GM12878 (cell line): ENCODE measurements around the gene CLIP2. TPM values are rescaled to one million over a fixed set of nuclear protein-coding genes. Genes with fewer than 3 reads are reported as not detected.
A peak's percentile ranks its signal among the peaks of the same experiment; 100 is the strongest.

ENCODE experiments used
- BCLAF1 ChIP-seq: fragments of 450-650 bp; IDR thresholded peaks from 2 replicates; pipeline ENCODE4 v1.6.1; 2017; ENCODE audit warnings: antibody characterized with exemption, mild to moderate bottlenecking, moderate library complexity
- CEBPZ ChIP-seq: fragments of 150-350 bp; IDR thresholded peaks from 2 replicates; pipeline ENCODE4 v1.6.1; 2016; ENCODE audit warnings: low read depth, low read length
- E2F4 ChIP-seq: IDR thresholded peaks from 2 replicates; pipeline ENCODE4 v1.6.1; 2012; ENCODE audit warnings: low read depth, low read length, improper control_type of control experiment
- ELK1 ChIP-seq: IDR thresholded peaks from 2 replicates; pipeline ENCODE4 v1.6.1; 2012; ENCODE audit warnings: low read depth, low read length, improper control_type of control experiment
- FOS ChIP-seq: IDR thresholded peaks from 3 replicates; pipeline ENCODE4 v1.6.1; 2011; ENCODE audit warnings: borderline replicate concordance; ENCODE audit not compliant: insufficient read length; ENCODE audit errors: extremely low read depth
- IKZF2 ChIP-seq, 2 experiments: fragments of 450-650 bp; IDR thresholded peaks; 2 replicates each; pipeline ENCODE4 v1.6.1; 2017; ENCODE audit warnings: mild to moderate bottlenecking in 2 of 2, moderate library complexity in 2 of 2
- NR2C1 ChIP-seq: fragments of 450-650 bp; IDR thresholded peaks from 2 replicates; pipeline ENCODE4 v1.6.1; 2017; ENCODE audit warnings: antibody characterized with exemption, mild to moderate bottlenecking, moderate library complexity
- PAX8 ChIP-seq: fragments of 450-650 bp; IDR thresholded peaks from 2 replicates; pipeline ENCODE4 v1.6.1; 2017; ENCODE audit warnings: mild to moderate bottlenecking, moderate library complexity
- PBX3 ChIP-seq: IDR thresholded peaks from 2 replicates; pipeline ENCODE4 v1.6.1; 2011; ENCODE audit warnings: mild to moderate bottlenecking, low read depth, low read length, moderate library complexity; ENCODE audit not compliant: insufficient replicate concordance
- PKNOX1 ChIP-seq: fragments of 450-650 bp; IDR thresholded peaks from 2 replicates; pipeline ENCODE4 v1.6.1; 2016; ENCODE audit warnings: mild to moderate bottlenecking
- POU2F2 ChIP-seq: IDR thresholded peaks from 3 replicates; pipeline ENCODE4 v1.6.1; 2011; ENCODE audit warnings: low read depth, mild to moderate bottlenecking, low read length, borderline replicate concordance
- RAD51 ChIP-seq: fragments of 450-650 bp; IDR thresholded peaks from 2 replicates; pipeline ENCODE4 v1.6.1; 2016; ENCODE audit warnings: moderate library complexity, mild to moderate bottlenecking, inconsistent platforms
- STAT1 ChIP-seq: fragments of 450-650 bp; conservative IDR thresholded peaks from 2 replicates; pipeline ENCODE4 v1.6.1; 2014; ENCODE audit warnings: antibody characterized with exemption, mild to moderate bottlenecking
- TCF7 ChIP-seq: IDR thresholded peaks from 2 replicates; pipeline ENCODE4 v1.6.1; 2014; ENCODE audit warnings: antibody characterized with exemption, borderline replicate concordance
- USF1 ChIP-seq: IDR thresholded peaks from 2 replicates; pipeline ENCODE4 v1.6.1; 2011; ENCODE audit warnings: borderline replicate concordance, low read depth, mild to moderate bottlenecking, moderate library complexity, mixed read lengths, low read length; ENCODE audit not compliant: insufficient read depth; ENCODE audit errors: extremely low read length
- ZNF274 ChIP-seq: IDR thresholded peaks from one replicate; pipeline ENCODE4 v1.8.0; 2011; ENCODE audit not compliant: insufficient read length, insufficient read depth
- polyA plus RNA-seq, 11 experiments: library from polyadenylated mRNA; depleted of rRNA in 4 of 11; unstranded in 6 of 11; stranded (reverse) in 5 of 11; fragments of >200 nt; fragmentation: Nextera tagmentation in 4 of 11; fragmentation: Illumina TruSeq in 1 of 11; extraction: Ambion mirVana in 4 of 11; extraction: Trizol in 1 of 11; gene quantifications; 1 replicate in 1 of 11; 2 replicates in 10 of 11; pipeline versions ENCODE4 v1.2.1 to v1.2.3, GENCODE V29; 2011 to 2016; ENCODE audit warnings: inconsistent platforms in 2 of 11, missing spikeins in 2 of 11, low read depth in 1 of 11
- total RNA-seq, 4 experiments: library from RNA; depleted of rRNA in 3 of 4; stranded (reverse); fragments of >200 nt in 3 of 4; fragmentation: Illumina TruSeq in 1 of 4; extraction: Trizol in 1 of 4; gene quantifications; 2 replicates each; pipeline versions ENCODE4 v1.2.1 to v1.2.3, GENCODE V29; 2013 to 2021

The CLIP2 gene
- total and polyA plus RNA-seq, 10 of the 15 experiments (the other 5 are each of a cell fraction or from before 2014, with no cell fraction given): 0.26 to 56.3 (median 21.0) TPM

GRCh38 chr7:74269757-74270277 lies 19.4 kb upstream of the CLIP2 start (continued):
- TF ChIP-seq CEBPZ (no peak), STAT1 (no peak), TCF7 (no peak), USF1 (no peak), PBX3 (peak; percentile 64), BCLAF1 (no peak), POU2F2 (peak; percentile 63; the same call in 1 of the 3 replicates), ZNF274 (no peak), NR2C1 (no peak), E2F4 (no peak), PKNOX1 (peak; percentile 74), FOS (no peak), RAD51 (no peak), PAX8 (no peak), ELK1 (no peak), IKZF2 (IDR thresholded peaks at IDR 0.05) (peak; percentile 63 to 66)
